Bronchial epithelial cell (primary cell): Measurements from ENCODE around the gene TAPBP. TPM values are rescaled to one million over a fixed set of nuclear protein-coding genes. Genes with fewer than 3 reads are reported as not detected.
A peak's percentile ranks its signal among the peaks of the same experiment; 100 is the strongest.
"Not testable (repeated sequence)": the region's sequence is repeated elsewhere in the genome, so short reads cannot be mapped to it uniquely, and the experiment has no call there.

Experiments
- DNase-seq: peaks from one replicate; pipeline ENCODE4 v3.0.0-alpha.2; 2010; ENCODE audit warnings: low read depth
- FAIRE-seq: peaks from 2 replicates; lab custom pipeline; 2011; peaks lifted over from hg19 to GRCh38; lab: Jason Lieb, UNC
- H3K27me3 ChIP-seq: 2 replicates; pipeline ENCODE4 v1.5.1; 2011; ENCODE audit warnings: low read length; ENCODE audit not compliant: control insufficient read depth, insufficient read depth
- H3K36me3 ChIP-seq: 2 replicates; pipeline ENCODE4 v1.5.1; 2011; ENCODE audit warnings: low read length; ENCODE audit not compliant: control insufficient read depth, insufficient read depth
- H3K4me3 ChIP-seq: 2 replicates; pipeline ENCODE4 v1.5.1; 2011; ENCODE audit warnings: mild to moderate bottlenecking, low read depth, low read length, control low read depth
- total RNA-seq: library from RNA; depleted of rRNA; stranded (reverse); fragments of >200 nt; gene quantifications from 2 replicates; pipeline ENCODE4 v1.2.1, GENCODE V29; 2014
- TF ChIP-seq, protein P1 (sequence below): IDR thresholded peaks from 2 replicates; pipeline ENCODE4 v1.5.1; 2011; ENCODE audit warnings: mild to moderate bottlenecking, moderate library complexity, low read length, control low read depth, inconsistent platforms; ENCODE audit not compliant: insufficient read depth, severe bottlenecking

The TAPBP gene
- total RNA-seq, 1 donor from 2014 or later: 11.6 TPM

DNA sequence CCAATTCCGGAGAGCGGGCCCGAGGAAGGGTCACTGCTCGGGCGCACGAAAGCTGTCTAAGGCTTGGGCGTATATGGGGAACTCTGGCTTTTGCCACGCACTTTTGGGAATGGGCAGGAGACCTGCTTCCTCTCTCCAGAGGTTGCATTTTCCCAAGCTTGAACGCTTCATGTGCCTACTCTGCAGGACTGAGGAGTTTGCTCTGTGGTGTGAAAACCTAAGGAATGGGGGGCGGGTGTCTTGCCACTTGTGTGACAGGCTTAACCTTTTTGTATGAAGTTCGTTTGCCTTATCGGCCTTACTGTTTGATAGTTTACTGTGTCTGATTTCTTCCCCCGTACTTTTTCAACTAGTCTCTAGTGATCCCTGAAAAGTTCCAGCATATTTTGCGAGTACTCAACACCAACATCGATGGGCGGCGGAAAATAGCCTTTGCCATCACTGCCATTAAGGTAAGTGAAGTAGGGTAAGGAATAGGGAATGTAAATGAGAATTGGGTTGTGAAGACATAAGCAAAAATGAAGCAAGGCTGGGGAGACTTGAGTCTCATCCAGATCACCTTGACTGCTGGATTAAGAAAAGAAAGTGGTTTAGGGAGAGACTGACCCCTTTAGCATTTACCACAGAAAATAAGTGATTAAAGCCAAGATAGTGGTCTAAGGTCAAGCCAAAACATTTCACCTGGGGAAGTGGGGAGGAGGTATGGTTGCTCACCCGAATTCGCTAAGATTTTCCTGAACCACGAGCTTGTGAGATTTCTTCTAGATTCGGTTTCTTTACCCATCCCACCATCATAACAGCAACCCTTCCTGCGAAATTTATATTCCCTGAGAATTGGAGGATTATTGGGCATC, 41.4 kb downstream of the TAPBP start:
- no peaks in the 10 kb centered on the region for H3K27me3 ChIP-seq
- H3K4me3 ChIP-seq: peak overlapping the region; percentile 81
- TF ChIP-seq, protein P1, sequence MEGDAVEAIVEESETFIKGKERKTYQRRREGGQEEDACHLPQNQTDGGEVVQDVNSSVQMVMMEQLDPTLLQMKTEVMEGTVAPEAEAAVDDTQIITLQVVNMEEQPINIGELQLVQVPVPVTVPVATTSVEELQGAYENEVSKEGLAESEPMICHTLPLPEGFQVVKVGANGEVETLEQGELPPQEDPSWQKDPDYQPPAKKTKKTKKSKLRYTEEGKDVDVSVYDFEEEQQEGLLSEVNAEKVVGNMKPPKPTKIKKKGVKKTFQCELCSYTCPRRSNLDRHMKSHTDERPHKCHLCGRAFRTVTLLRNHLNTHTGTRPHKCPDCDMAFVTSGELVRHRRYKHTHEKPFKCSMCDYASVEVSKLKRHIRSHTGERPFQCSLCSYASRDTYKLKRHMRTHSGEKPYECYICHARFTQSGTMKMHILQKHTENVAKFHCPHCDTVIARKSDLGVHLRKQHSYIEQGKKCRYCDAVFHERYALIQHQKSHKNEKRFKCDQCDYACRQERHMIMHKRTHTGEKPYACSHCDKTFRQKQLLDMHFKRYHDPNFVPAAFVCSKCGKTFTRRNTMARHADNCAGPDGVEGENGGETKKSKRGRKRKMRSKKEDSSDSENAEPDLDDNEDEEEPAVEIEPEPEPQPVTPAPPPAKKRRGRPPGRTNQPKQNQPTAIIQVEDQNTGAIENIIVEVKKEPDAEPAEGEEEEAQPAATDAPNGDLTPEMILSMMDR: no peak
- no peak for FAIRE-seq
- peaks cover 40% of the 10 kb centered on the region for H3K36me3 ChIP-seq
- peak; percentile 10 for DNase-seq

DNA sequence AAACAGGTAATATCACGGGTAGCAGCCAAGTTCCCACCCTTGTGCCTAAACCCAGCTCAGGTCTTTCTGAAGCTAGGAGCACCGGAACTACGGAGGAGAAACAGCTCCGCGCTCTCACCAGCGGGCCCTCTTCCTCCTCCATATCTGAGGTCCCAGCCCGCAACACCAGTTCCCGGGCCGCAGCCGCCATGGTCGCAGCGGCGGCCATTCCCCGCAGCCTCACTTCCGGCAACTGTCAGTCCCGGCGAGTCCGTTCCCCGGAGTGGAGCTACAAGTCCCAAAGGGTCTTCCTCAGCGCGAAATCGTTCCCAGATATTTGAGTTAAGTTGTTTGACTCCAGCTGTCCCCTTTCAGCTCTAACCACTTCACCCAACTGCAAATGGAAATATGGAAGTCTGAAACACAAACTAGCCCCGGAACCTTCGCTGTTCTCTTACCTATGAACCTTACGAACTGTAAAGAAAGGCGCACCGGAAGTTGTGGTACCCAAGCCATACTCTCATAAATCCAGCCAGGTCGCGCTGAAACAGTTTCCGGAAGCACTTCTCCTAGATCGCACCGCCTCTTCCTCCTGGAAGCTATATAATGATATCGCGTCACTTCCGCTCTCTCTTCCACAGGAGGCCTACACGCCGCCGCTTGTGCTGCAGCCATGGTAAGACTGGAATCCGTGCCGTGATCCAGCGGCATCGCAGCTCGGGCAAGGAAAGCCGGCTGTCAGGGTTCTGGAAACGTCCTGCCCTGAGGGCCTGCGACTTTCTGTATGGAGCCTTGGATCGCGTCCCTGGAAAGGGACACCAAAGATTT, 42.2 kb downstream of the TAPBP start, which contains the start of the genes RPS18 and VPS52:
Gene RPS18, plus strand, starts transcription at position 608 of the 807 bp plus-strand sequence. Its CDS starts 45 bp downstream, at position 653.
Gene VPS52, minus strand, starts transcription at position 409 of the 807 bp plus-strand sequence. Its CDS starts 201 bp downstream, at position 208.
- H3K27me3 ChIP-seq: no peaks in the 10 kb centered on the region
- TF ChIP-seq, protein P1: no peak
- DNase-seq: peak; percentile 96
- peaks cover 42% of the 10 kb centered on the region for H3K36me3 ChIP-seq
- H3K4me3 ChIP-seq: peak within 1 kb of the TSS; percentile 81
- peak; percentile 23 for FAIRE-seq

DNA sequence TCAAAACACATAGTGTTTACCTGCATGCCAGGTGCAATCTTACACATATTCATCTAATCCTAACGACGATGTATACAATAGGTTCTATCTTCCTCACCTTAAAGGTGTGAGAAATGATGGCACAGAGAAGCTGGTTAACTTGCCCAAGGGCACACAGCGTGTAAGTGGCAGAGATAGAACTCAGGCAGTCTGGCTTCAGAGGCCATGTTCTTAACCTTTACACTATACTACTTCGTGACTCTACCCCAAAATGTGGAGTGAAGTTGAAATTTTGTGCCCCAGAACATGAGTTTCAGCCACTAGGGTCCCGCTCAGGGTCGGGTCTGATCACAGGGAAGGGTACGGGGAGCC, 42.8 kb downstream of the TAPBP start:
- DNase-seq: no peak
- no peaks in the 10 kb centered on the region for H3K27me3 ChIP-seq
- H3K4me3 ChIP-seq: peak overlapping the region; percentile 81
- TF ChIP-seq, protein P1: peak; percentile 1
- FAIRE-seq: no peak
- peaks cover 42% of the 10 kb centered on the region for H3K36me3 ChIP-seq

DNA sequence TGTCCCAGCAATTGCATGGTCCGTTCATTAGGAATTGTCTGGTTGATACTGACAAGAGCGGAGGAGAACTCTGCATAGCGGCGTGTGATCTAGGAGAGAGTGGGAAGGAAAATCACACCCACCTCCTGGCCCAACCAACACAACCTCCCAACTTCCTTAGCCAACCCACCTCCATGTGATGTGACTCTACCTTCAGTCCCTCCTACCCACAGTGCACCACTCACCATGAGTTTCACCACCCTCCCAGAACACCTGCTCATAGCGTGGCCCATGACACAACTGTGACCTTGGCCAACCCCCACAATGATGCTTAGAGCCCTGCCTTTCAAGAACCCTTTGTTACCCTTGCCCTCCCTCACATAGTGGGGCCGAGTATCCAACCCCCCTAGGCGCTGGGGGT, 49.9 kb downstream of the TAPBP start:
- no peaks in the 10 kb centered on the region for H3K27me3 ChIP-seq
- no peak overlapping the region for H3K4me3 ChIP-seq
- TF ChIP-seq, protein P1: no peak
- peak; percentile 88 for FAIRE-seq
- no peak for DNase-seq
- H3K36me3 ChIP-seq: peaks cover 24% of the 10 kb centered on the region

DNA sequence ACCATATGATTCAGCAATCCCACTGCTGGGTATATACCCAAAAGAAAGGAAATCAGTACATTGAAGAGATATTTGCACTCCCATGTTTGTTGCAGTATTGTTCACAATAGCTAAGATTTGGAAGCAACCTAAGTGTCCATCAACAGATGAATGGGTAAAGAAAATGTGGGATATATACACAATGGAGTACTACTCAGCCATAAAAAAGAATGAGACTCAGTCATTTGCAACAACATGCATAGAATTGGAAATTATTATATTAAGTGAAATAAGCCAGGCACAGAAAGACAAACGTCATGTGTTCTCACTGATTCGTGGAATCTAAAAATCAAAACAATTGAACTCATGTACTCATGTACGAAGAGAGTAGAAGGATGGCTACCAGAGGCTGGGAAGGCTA, 51.4 kb downstream of the TAPBP start:
- H3K27me3 ChIP-seq, H3K4me3 ChIP-seq, FAIRE-seq, DNase-seq: not testable (repeated sequence)
- H3K36me3 ChIP-seq: peaks cover 13% of the 10 kb centered on the region

DNA sequence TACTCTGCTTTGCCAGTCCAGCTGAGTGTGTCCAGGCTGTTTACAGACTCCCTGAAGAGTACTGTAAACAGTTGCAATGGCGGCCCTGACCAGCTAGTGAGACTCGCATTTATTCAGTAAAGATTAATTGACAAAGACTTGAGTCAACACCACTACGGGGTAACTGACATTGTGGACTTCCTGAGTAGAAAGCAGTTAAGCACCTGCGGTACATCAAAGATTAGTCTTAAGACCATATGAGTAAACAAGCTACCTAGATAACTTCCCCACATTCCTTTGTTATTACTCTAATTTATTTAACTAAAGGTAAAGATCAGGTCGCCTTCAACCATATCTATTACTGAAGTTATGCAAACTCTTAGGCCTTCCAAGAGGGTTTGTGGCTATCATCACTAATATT, 54.8 kb downstream of the TAPBP start:
- DNase-seq (peak; percentile 89), FAIRE-seq (no peak)
- H3K27me3 ChIP-seq: no peaks in the 10 kb centered on the region
- TF ChIP-seq, protein P1: no peak
- no peak overlapping the region for H3K4me3 ChIP-seq
- H3K36me3 ChIP-seq: peaks cover 3% of the 10 kb centered on the region
